ENCODE data around the gene SYT1. TPM values are rescaled to one million over a fixed set of nuclear protein-coding genes. Genes with fewer than 3 reads are reported as not detected.

SYT1 gene
- total and polyA plus RNA-seq, 8 donors, result under 0.01 to 11.4 (median 0.88) TPM

DNA sequence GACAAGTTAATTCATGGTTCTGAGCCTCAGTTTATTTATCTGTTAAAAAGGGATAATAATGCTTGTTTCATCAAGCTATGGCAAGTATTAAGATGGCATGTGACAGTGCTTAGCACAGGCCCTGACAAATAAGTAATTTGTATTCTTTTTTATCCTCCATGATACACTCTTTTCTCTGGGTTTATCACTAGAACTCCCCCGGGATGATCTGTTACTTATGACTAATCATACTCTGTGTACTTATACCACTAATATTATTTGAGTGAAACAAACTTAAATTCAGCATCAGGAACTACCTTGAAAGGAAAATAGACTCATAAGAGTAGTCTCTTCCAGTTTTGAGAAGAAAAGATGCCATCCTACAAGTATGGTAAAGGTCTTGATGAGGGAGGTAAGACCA is 542.4 kb downstream of the SYT1 start:
- TF ChIP-seq EP300 (IDR thresholded peaks at IDR 0.05), result no peak
- DNase-seq, result no peak
- Histone ChIP-seq H3K4me3 (no peak overlapping the region), H3K27ac (no peak overlapping the region), H3K4me1 (peaks cover 0 to 13% (median 4%) of the 10 kb centered on the region in 4 donors), H3K36me3 (no peaks in the 10 kb centered on the region), H3K27me3 (no peaks in the 10 kb centered on the region), H3K9me3 (no peaks in the 10 kb centered on the region)
- intact Hi-C loops (cut with DNase I; ENCODE audit: low total_unique reads), result loop anchor here (10.0 kb wide), 1 partner anchor 338 kb away; no protein-coding TSS in a partner anchor
- WGBS, 5 donors, result 72 to 84% (median 79%) methylated on average over 1 of the region's 1 CpG

GRCh38 chr12:79407671-79408622 is 543.4 kb downstream of the SYT1 start:
- intact Hi-C loops (cut with DNase I; ENCODE audit: low total_unique reads), result loop anchor here (10.0 kb wide), 1 partner anchor 337 kb away; no protein-coding TSS in a partner anchor

DNA sequence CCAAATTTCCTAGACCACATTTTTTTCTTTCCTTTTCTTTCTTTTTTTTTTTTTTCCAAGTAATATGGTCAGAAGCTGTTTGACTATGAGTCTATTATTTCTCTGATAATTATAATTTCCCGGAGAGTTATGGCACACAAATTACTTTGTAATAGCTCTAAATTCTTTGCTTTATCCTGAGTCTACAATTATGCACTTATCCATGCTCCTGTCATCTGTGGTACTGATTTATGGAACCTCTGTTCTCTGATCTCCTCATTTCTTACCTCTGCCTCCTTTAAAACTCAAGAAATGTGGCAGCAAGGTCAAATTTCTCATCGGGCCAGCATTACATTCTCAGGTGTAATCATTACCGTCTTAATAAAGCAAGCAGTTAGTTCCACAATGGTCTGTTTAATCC is 544.1 kb downstream of the SYT1 start:
- DNase-seq, result no peak
- TF ChIP-seq POLR2AphosphoS5 (IDR thresholded peaks at IDR 0.05) (no peak), CTCF (IDR thresholded peaks at IDR 0.05) (no peak), POLR2A (IDR thresholded peaks at IDR 0.05) (no peak), EP300 (IDR thresholded peaks at IDR 0.05) (no peak)
- no peak overlapping the region for H3K4me3 ChIP-seq
- H3K36me3 ChIP-seq, result no peaks in the 10 kb centered on the region
- H3K27ac ChIP-seq, result no peak overlapping the region
- WGBS, 5 donors, result 45 to 72% (median 56%) methylated on average over 3 of the region's 3 CpGs
- intact Hi-C loops (cut with DNase I; ENCODE audit: low total_unique reads), result loop anchor here (10.0 kb wide), 1 partner anchor 336 kb away; no protein-coding TSS in a partner anchor
- H3K4me1 ChIP-seq, result peaks cover 0 to 13% (median 5%) of the 10 kb centered on the region in 4 donors
- H3K9me3 ChIP-seq, result no peaks in the 10 kb centered on the region
- H3K27me3 ChIP-seq, result no peaks in the 10 kb centered on the region

More at GRCh38 chr12:79407671-79408622, 543.4 kb downstream of the SYT1 start:
- H3K9me3 ChIP-seq, result no peaks in the 10 kb centered on the region
- WGBS, 5 donors, result 39 to 46% (median 42%) methylated on average over 6 of the region's 6 CpGs
- peaks cover 0 to 13% (median 4%) of the 10 kb centered on the region in 4 donors for H3K4me1 ChIP-seq
- no peaks in the 10 kb centered on the region for H3K36me3 ChIP-seq
- DNase-seq, result peak; percentile 57 to 89
- H3K4me3 ChIP-seq, result no peak overlapping the region
- TF ChIP-seq POLR2A (IDR thresholded peaks at IDR 0.05), result no peak
- TF ChIP-seq POLR2AphosphoS5 (IDR thresholded peaks at IDR 0.05), result no peak
- peak in 5 of 7 experiments; percentile 41 to 83 (median 48) for TF ChIP-seq CTCF (IDR thresholded peaks at IDR 0.05)
- no peak for TF ChIP-seq EP300 (IDR thresholded peaks at IDR 0.05)
- H3K27ac ChIP-seq, result no peak overlapping the region
- no peaks in the 10 kb centered on the region for H3K27me3 ChIP-seq

- intact Hi-C loops (cut with DNase I; ENCODE audit: low total_unique reads), result loop anchor here (10.0 kb wide), 1 partner anchor 335 kb away; no protein-coding TSS in a partner anchor
- no peaks in the 10 kb centered on the region for H3K27me3 ChIP-seq
- peak in 1 of 2 donors; percentile 79 for DNase-seq
- TF ChIP-seq POLR2AphosphoS5 (IDR thresholded peaks at IDR 0.05), result no peak
- TF ChIP-seq POLR2A (IDR thresholded peaks at IDR 0.05), result no peak
- TF ChIP-seq EP300 (IDR thresholded peaks at IDR 0.05), result no peak
- no peak for TF ChIP-seq CTCF (IDR thresholded peaks at IDR 0.05)
- 34 to 53% (median 44%) methylated on average over 2 of the region's 2 CpGs for WGBS, 5 donors
- H3K27ac ChIP-seq, result peak overlapping the region in 3 of 5 donors; percentile 33 to 47 (median 33)
- H3K9me3 ChIP-seq, result no peaks in the 10 kb centered on the region
- H3K4me3 ChIP-seq, result no peak overlapping the region
- no peaks in the 10 kb centered on the region for H3K36me3 ChIP-seq
- H3K4me1 ChIP-seq, result peaks cover 4 to 20% (median 8%) of the 10 kb centered on the region in 4 donors
These were observed 545.0 kb downstream of the SYT1 start for GRCh38 chr12:79409562-79409961.
